Measurements from ENCODE around the gene FREY1. TPM values are rescaled to one million over a fixed set of nuclear protein-coding genes. Genes with fewer than 3 reads are reported as not detected.

Gene FREY1
- total RNA-seq, 3 donors from 2014 or later, result 0.48 to 3.2 (median 0.98) TPM

Other genes starting within 250 kb of the FREY1 start
- 1 to 10 TPM; 1.8 to 3.6 (median 2.2) TPM for gene CHST1, start 241.6 kb downstream of the FREY1 start, total RNA-seq
- 10 to 100 TPM; 18.1 to 49.1 (median 28.2) TPM for gene SLC35C1, start 102.1 kb downstream of the FREY1 start, total RNA-seq
- gene CRY2, start 59.8 kb downstream of the FREY1 start, total RNA-seq, result 10 to 100 TPM; 44.2 to 54.1 (median 44.3) TPM
- gene MAPK8IP1, start 21.6 kb downstream of the FREY1 start, total RNA-seq, result 1 to 10 TPM; 5.4 to 7.2 (median 5.9) TPM
- 10 to 100 TPM; 22.1 to 32.8 (median 25.6) TPM for gene PEX16, start 10.6 kb upstream of the FREY1 start, total RNA-seq
- gene LARGE2, start 15.4 kb upstream of the FREY1 start, total RNA-seq, result 1 to 10 TPM in 2 of 3 donors, not detected in 1; 5.9 to 6.3 TPM
- gene PHF21A, start 214.2 kb upstream of the FREY1 start, total RNA-seq, result 10 to 100 TPM; 23.4 to 70.8 (median 42.7) TPM